SK-N-DZ (cell line): ENCODE data around the gene ATP10B.

Source experiments
- DNase-seq: peaks from one replicate; pipeline ENCODE4 v3.0.0-alpha.2; 2015; ENCODE audit warnings: low spot score

Gene ATP10B

GRCh38 chr5:160637357-160638090, 214.5 kb downstream of the ATP10B start:
- DNase-seq = no peak

- DNase-seq = no peak
Observed at GRCh38 chr5:160635663-160636062, 216.3 kb downstream of the ATP10B start.

- no peak for DNase-seq
Observed at GRCh38 chr5:160635046-160635445, 217.0 kb downstream of the ATP10B start.

GRCh38 chr5:160629003-160629402, 223.0 kb downstream of the ATP10B start:
- DNase-seq = no peak

GRCh38 chr5:160628619-160628968, 223.4 kb downstream of the ATP10B start:
- no peak for DNase-seq

- peak; percentile 10 for DNase-seq
Observed at GRCh38 chr5:160627921-160628618, 223.9 kb downstream of the ATP10B start.

GRCh38 chr5:160626322-160626721, 225.7 kb downstream of the ATP10B start:
- peak; percentile 5 for DNase-seq

- DNase-seq = no peak
Observed at GRCh38 chr5:160621526-160621925, 230.5 kb downstream of the ATP10B start.

- DNase-seq = no peak
Observed at GRCh38 chr5:160620401-160620800, 231.6 kb downstream of the ATP10B start.

GRCh38 chr5:160619381-160619780, 232.6 kb downstream of the ATP10B start:
- no peak for DNase-seq

- DNase-seq = no peak
Observed at GRCh38 chr5:160618286-160618685, 233.7 kb downstream of the ATP10B start.

- DNase-seq = no peak
Observed at GRCh38 chr5:160616712-160617497, 235.1 kb downstream of the ATP10B start.

- DNase-seq = no peak
Observed at GRCh38 chr5:160614136-160614535, 237.9 kb downstream of the ATP10B start.

GRCh38 chr5:160605266-160605665, 246.7 kb downstream of the ATP10B start:
- no peak for DNase-seq

- no peak for DNase-seq
Observed at GRCh38 chr5:160604484-160604883, 247.5 kb downstream of the ATP10B start.

GRCh38 chr5:160602744-160603143, 249.3 kb downstream of the ATP10B start:
- DNase-seq = no peak

- DNase-seq = no peak
Observed at GRCh38 chr5:160601046-160601445, 251.0 kb downstream of the ATP10B start.

- DNase-seq = no peak
Observed at GRCh38 chr5:160573318-160573717, 278.7 kb downstream of the ATP10B start.

- DNase-seq = no peak
Observed at GRCh38 chr5:160567031-160567705, 284.8 kb downstream of the ATP10B start.

GRCh38 chr5:160565376-160565775, 286.6 kb downstream of the ATP10B start:
- no peak for DNase-seq

- no peak for DNase-seq
Observed at GRCh38 chr5:160556846-160557245, 295.2 kb downstream of the ATP10B start.
